IPS-NIHi11 (cell line): Measurements from ENCODE around the gene LARP1B.
"Not testable (repeated sequence)": the region's sequence is repeated elsewhere in the genome, so short reads cannot be mapped to it uniquely, and the experiment has no call there.

Experiments
- DNase-seq: peaks from one replicate; pipeline ENCODE4 v3.0.0; 2012; ENCODE audit warnings: mixed read lengths, low spot score

Gene LARP1B

GRCh38 chr4:128227991-128228571 lies 167.0 kb downstream of the LARP1B start:
- peak; percentile 50 for DNase-seq

- DNase-seq = no peak
Measured at GRCh38 chr4:128228845-128229795, 168.0 kb downstream of the LARP1B start.

GRCh38 chr4:128232719-128233118 lies 171.6 kb downstream of the LARP1B start:
- DNase-seq = no peak

GRCh38 chr4:128234836-128235235 lies 173.7 kb downstream of the LARP1B start:
- DNase-seq = no peak

- no peak for DNase-seq
Measured at GRCh38 chr4:128241019-128241418, 179.9 kb downstream of the LARP1B start.

- DNase-seq = no peak
Measured at GRCh38 chr4:128241425-128241913, 180.4 kb downstream of the LARP1B start.

- DNase-seq = no peak
Measured at GRCh38 chr4:128241981-128242380, 180.9 kb downstream of the LARP1B start.

- DNase-seq = no peak
Measured at GRCh38 chr4:128242601-128243000, 181.5 kb downstream of the LARP1B start.

GRCh38 chr4:128244379-128244778 lies 183.3 kb downstream of the LARP1B start:
- DNase-seq = no peak

- not testable (repeated sequence) for DNase-seq
Measured at GRCh38 chr4:128245391-128245790, 184.3 kb downstream of the LARP1B start.

GRCh38 chr4:128247906-128248305 lies 186.8 kb downstream of the LARP1B start:
- no peak for DNase-seq

GRCh38 chr4:128249787-128250668 lies 188.9 kb downstream of the LARP1B start:
- no peak for DNase-seq

- DNase-seq = no peak
Measured at GRCh38 chr4:128255906-128256305, 194.8 kb downstream of the LARP1B start.

- no peak for DNase-seq
Measured at GRCh38 chr4:128256539-128256938, 195.4 kb downstream of the LARP1B start.

GRCh38 chr4:128258166-128258565 lies 197.1 kb downstream of the LARP1B start:
- DNase-seq = peak; percentile 11

- not testable (repeated sequence) for DNase-seq
Measured at GRCh38 chr4:128259889-128260288, 198.8 kb downstream of the LARP1B start.
